ENCODE measurements around the gene OXNAD1.
A peak's percentile ranks its signal among the peaks of the same experiment; 100 is the strongest.

The OXNAD1 gene

GRCh38 chr3:16316847-16317560, 52.0 kb downstream of the OXNAD1 start:
- TF ChIP-seq CTCF (conservative IDR thresholded peaks at IDR 0.05; ENCODE audit: low read depth, low read length), result peak; percentile 2
- no peak overlapping the region for H3K4me3 ChIP-seq (ENCODE audit: low read length)
- DNase-seq (ENCODE audit: low read depth), result no peak

DNA sequence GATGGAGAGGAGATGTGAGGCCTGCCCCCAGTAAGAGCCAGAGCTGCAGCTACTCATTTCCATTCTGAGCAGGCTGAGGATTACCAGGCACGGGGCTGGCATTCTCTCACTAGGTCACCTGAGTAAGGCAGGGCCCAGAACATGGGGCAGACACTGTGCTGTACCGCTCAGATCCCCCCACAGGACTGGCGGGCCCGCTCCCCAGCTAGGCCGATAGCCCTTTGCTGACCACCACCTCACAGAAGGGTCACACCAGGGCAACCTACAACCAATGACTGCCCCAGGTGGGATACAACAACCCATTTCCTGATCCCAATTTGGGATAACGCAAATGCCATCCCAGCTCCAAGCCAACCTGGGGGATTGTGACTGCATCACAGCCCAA, 52.5 kb downstream of the OXNAD1 start:
- TF ChIP-seq CTCF (conservative IDR thresholded peaks at IDR 0.05; ENCODE audit: low read depth, low read length), result no peak
- no peak for DNase-seq (ENCODE audit: low read depth)

GRCh38 chr3:16318176-16318575, 53.2 kb downstream of the OXNAD1 start:
- DNase-seq (ENCODE audit: low read depth), result no peak
- no peak for TF ChIP-seq CTCF (conservative IDR thresholded peaks at IDR 0.05; ENCODE audit: low read depth, low read length)
- H3K4me3 ChIP-seq (ENCODE audit: low read length), result no peak overlapping the region

More for the DNA sequence above, 52.5 kb downstream of the OXNAD1 start:
- H3K4me3 ChIP-seq (ENCODE audit: low read length), result no peak overlapping the region

- TF ChIP-seq CTCF (conservative IDR thresholded peaks at IDR 0.05; ENCODE audit: low read depth, low read length), result peak; percentile 35
- no peak overlapping the region for H3K4me3 ChIP-seq (ENCODE audit: low read length)
- DNase-seq (ENCODE audit: low read depth), result no peak
Observed at GRCh38 chr3:16319307-16319706, 54.3 kb downstream of the OXNAD1 start.

GRCh38 chr3:16319723-16320122, 54.7 kb downstream of the OXNAD1 start:
- no peak overlapping the region for H3K4me3 ChIP-seq (ENCODE audit: low read length)
- DNase-seq (ENCODE audit: low read depth), result no peak
- no peak for TF ChIP-seq CTCF (conservative IDR thresholded peaks at IDR 0.05; ENCODE audit: low read depth, low read length)

DNA sequence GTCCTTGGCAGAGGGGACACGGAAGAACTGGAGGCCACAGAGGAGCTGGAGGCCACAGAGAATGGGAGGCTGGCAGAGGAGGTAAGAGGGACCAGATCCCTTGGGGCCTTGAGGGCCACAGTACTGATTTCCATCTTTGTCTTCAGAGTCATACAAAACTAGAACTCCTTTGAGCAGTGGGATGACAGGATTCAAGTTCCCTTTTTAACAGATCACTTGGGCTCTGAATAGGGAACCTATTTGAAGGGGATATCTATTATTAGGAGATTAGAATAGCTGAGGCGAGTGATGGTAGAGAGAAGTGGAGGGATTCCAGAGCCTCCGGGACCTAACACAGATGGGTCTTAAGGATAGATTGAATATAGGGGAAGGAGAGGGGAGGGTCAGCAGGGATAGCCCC, 55.7 kb downstream of the OXNAD1 start:
- no peak for DNase-seq (ENCODE audit: low read depth)
- no peak for TF ChIP-seq CTCF (conservative IDR thresholded peaks at IDR 0.05; ENCODE audit: low read depth, low read length)
- H3K4me3 ChIP-seq (ENCODE audit: low read length), result no peak overlapping the region

- DNase-seq (ENCODE audit: low read depth), result no peak
- no peak for TF ChIP-seq CTCF (conservative IDR thresholded peaks at IDR 0.05; ENCODE audit: low read depth, low read length)
Observed at GRCh38 chr3:16322189-16322588, 57.2 kb downstream of the OXNAD1 start.

More at GRCh38 chr3:16322189-16322588, 57.2 kb downstream of the OXNAD1 start:
- H3K4me3 ChIP-seq (ENCODE audit: low read length), result no peak overlapping the region

Measured in retinal pigment epithelial cell (primary cell).